Epithelial cell of proximal tubule (primary cell): ENCODE data around the gene TEX36. TPM values are rescaled to one million over a fixed set of nuclear protein-coding genes. Genes with fewer than 3 reads are reported as not detected.
"Not testable (repeated sequence)": the region's sequence is repeated elsewhere in the genome, so short reads cannot be mapped to it uniquely, and the experiment has no call there.

Experiments used
- DNase-seq: peaks from one replicate; pipeline ENCODE4 v3.0.0-alpha.2; 2011; ENCODE audit warnings: low read depth
- H3K4me3 ChIP-seq: 2 replicates; pipeline ENCODE4 v1.5.1; 2011; ENCODE audit warnings: low read depth, mild to moderate bottlenecking, low read length
- CTCF ChIP-seq: conservative IDR thresholded peaks from 2 replicates; pipeline ENCODE4 v1.5.1; 2012; ENCODE audit warnings: low read depth, mild to moderate bottlenecking, low read length
- total RNA-seq: library from RNA; depleted of rRNA; stranded (reverse); fragments of >200 nt; gene quantifications from 2 replicates; pipeline ENCODE4 v1.2.3, GENCODE V29; 2015

TEX36 gene
- total RNA-seq, 1 donor from 2014 or later: not detected

- TF ChIP-seq CTCF: no peak
- no peak for DNase-seq
Observed at GRCh38 chr10:125621052-125621451, 61.9 kb downstream of the TEX36 start.

GRCh38 chr10:125620401-125620800 lies 62.6 kb downstream of the TEX36 start:
- H3K4me3 ChIP-seq: no peak overlapping the region

More at GRCh38 chr10:125621052-125621451, 61.9 kb downstream of the TEX36 start:
- no peak overlapping the region for H3K4me3 ChIP-seq

GRCh38 chr10:125613062-125613461 lies 69.9 kb downstream of the TEX36 start:
- DNase-seq, H3K4me3 ChIP-seq: not testable (repeated sequence)

More at GRCh38 chr10:125620401-125620800, 62.6 kb downstream of the TEX36 start:
- DNase-seq: no peak
- no peak for TF ChIP-seq CTCF

GRCh38 chr10:125611756-125612155 lies 71.2 kb downstream of the TEX36 start:
- no peak for DNase-seq
- no peak for TF ChIP-seq CTCF
- H3K4me3 ChIP-seq: no peak overlapping the region

GRCh38 chr10:125611216-125611615 lies 71.7 kb downstream of the TEX36 start:
- no peak for DNase-seq
- H3K4me3 ChIP-seq: no peak overlapping the region
- TF ChIP-seq CTCF: no peak

GRCh38 chr10:125609859-125610258 lies 73.1 kb downstream of the TEX36 start:
- H3K4me3 ChIP-seq: no peak overlapping the region
- DNase-seq: no peak
- no peak for TF ChIP-seq CTCF

GRCh38 chr10:125608474-125608873 lies 74.5 kb downstream of the TEX36 start:
- TF ChIP-seq CTCF: no peak
- H3K4me3 ChIP-seq: no peak overlapping the region
- DNase-seq: no peak
